Measurements from ENCODE around the gene GFRA4.

DNA sequence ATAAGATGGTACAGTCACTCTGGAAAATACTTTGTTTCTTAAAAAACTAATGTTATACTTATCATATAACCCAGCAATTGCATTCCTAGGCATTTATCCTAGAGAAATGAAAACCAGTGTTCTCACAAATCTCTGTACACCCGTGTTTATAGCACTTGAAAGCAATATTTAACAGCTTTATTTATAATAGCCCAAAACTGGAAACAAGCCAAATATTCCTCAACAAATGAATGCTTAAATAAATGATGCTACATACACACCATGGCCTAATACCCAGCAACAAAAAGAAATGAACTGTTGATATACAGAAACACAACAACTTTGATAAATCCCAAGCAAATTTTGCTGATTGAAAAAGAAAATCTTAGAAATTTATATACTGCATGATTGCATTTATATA, 51.3 kb downstream of the GFRA4 start:
- TF ChIP-seq CTCF (IDR thresholded peaks at IDR 0.05 in 8 of 11, conservative IDR thresholded peaks at IDR 0.05 in 3 of 11) (no peak), POLR2A (IDR thresholded peaks at IDR 0.05) (no peak), POLR2AphosphoS5 (IDR thresholded peaks at IDR 0.05) (no peak)

All from spleen (tissue), 7 donors.